Amniotic epithelial cell (primary cell): ENCODE measurements around the gene FBXW11.
"Not testable (repeated sequence)": the region's sequence is repeated elsewhere in the genome, so short reads cannot be mapped to it uniquely, and the experiment has no call there.

Source experiments
- DNase-seq: peaks from one replicate; pipeline ENCODE4 v3.0.0-alpha.2; 2010; ENCODE audit warnings: low read depth

The FBXW11 gene

DNA sequence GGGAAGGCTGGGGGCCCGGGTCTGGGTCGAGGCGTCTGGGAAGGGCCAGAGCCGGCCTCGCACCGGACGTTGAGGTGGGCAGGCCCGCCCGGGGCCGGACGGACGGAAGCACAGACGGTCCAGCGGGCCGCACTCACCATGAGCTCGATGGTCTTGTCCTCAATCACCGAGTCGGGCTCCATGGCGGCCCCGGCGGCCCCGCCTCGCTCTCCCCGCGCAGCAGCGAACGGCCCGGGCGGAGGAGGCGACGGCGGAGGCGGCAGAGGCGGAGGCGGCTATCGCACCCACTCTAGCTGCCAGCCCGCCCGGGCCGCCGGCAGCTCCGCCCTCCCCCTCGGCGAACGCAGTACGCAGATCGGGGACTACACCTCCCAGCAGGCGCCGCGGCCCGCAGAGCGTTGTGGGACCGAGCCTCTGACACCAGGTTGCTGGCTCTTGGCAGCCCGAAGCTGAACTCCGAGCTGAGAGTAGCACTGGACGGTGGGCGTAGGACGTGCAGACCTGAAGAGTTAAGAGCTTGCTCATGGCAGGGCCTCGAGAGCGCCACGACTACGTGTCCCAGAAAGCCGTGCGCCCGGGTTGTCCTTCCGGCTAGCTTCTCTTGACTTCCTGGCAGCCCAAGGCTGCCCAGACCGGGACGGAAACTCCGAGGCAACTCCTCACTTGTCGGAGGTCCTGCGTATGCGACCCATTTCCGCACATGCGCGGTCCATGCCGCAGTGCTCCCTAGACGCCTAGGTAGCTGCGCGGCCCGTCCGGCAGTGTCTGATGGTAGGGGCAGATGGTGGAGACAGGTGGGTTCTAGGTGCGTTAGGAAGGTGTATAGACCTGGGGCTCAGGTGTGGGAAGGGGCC lies at the start of gene FBXW11:
Gene FBXW11, minus strand, starts transcription at position 318 of the 854 bp plus-strand sequence. Its CDS starts 136 bp downstream, at position 182.
- DNase-seq, result peak; percentile 95

GRCh38 chr5:172055996-172056395 lies 49.6 kb upstream of the FBXW11 start:
- DNase-seq, result no peak

DNA sequence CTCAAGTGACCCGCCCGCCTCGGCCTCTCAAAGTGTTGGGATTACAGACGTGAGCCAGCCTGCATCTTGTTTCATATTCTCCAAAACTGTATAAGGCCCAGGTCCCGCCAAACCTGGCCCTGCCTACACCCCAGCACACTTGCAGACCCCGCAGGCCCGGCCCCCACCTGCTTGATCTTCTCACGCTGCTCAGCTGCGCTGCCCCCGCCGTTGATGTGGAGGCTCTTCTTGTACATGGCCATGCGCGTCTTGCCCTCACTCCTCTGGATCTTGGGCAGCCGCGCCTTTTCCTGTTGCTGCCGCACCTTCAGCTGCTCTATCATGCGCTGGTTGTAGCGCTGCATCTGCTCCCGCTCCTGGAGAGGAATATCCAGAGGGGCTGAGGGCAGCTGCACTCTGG lies 49.0 kb upstream of the FBXW11 start:
- no peak for DNase-seq

GRCh38 chr5:172054611-172055153 lies 48.2 kb upstream of the FBXW11 start:
- no peak for DNase-seq

DNA sequence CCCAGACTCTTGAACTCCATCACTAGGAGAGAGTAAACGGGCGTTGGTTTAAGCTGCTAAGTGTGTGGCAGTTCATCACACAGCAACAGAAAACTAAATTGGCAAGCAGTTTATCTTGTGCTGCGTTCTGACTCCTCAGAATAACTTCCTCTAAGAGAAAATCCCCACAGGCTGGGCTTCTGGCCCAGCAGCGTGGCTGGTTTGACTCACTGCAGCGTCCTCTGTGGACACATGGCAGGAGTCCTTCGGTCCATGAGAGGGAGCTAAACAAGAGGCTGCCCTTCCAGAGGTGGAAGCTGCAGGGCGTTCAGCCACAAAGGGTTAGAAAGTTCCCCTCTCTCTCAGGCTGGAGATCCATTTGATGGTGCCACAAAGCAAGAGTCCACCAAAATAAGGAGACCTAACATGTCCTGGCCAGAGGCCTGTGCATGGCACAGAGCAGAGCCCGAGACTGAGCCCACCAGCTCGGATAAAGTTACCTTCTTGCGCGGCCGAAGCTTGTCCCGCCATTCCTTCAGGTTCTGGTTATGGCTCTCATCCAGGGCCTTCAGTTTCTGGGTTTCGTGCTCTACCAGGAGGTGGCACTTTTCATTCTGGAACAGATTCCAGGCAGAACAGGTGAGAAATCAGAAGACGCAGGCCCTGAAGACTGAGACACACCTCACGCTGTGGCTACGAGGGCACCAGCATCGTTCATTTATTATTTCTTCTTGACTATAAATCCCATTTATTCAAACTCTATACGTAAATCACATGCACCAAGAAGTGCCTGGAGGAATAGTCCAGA lies 46.2 kb upstream of the FBXW11 start:
- peak; percentile 81 for DNase-seq

- no peak for DNase-seq
Observed at GRCh38 chr5:172051643-172052339, 45.4 kb upstream of the FBXW11 start.

- no peak for DNase-seq
Observed at GRCh38 chr5:172050080-172050479, 43.6 kb upstream of the FBXW11 start.

GRCh38 chr5:172049226-172049796 lies 42.9 kb upstream of the FBXW11 start:
- no peak for DNase-seq

- DNase-seq, result no peak
Observed at GRCh38 chr5:172048539-172049101, 42.2 kb upstream of the FBXW11 start.

DNA sequence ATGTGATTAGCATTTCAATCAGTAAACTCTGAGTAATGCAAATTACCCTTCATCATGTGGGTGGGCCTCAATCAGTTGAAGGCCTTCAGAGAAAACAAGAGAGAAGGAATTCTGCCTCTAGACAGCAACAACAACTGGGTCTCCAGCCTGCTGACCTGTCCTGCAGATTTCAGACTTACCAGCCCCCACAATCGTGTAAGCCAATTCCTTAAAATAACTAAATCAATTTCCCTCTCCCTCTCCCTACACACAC lies 41.7 kb upstream of the FBXW11 start:
- no peak for DNase-seq

GRCh38 chr5:172046593-172046992 lies 40.2 kb upstream of the FBXW11 start:
- DNase-seq, result no peak

DNA sequence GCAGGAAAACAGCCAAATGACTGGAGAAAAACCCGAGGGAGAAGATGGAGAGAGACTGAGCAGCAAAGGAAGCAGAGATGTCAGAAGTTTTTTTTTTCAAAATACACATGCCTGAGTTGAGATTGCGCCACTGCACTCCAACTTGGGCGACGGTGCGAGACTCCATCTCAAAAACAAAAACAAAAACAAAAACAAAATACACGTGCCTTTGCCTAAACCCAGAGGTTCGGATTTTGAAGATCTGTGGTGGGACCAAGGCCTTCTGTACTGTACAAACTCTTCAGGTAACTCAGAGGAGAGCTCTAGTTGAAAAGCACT lies 38.8 kb upstream of the FBXW11 start:
- no peak for DNase-seq

DNA sequence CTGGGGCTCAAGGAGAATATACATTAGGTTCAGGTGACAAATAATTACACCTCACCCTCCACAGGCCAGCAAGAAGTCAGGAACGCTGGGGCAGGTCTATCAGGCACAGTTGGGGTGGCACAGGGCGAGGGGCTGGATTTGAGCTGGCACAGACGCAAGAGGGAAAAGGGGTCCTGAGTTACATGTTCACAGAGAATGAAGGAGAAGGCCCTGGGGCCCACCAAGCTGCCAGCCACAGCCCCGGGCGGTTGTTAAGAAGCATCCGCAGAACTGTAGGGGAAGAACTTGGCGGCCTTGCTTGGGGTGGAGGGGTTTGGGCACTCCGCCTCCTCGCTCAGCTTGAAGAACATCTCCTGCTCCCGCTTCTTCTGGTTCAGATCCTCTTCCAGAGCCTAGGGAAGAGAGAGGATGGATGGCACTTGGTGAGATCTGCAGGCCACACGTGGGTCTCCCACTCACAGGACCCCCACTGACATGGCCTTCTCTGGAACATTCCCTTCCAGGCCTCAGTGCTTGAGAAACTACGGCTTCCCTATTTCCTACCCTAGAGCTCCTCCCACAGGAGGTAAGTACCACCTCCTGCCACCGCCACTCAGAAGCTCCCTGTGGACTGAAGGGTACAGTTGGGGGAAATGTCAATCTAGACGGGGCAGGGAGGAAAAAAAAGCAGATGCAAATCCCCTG lies 38.3 kb upstream of the FBXW11 start:
- DNase-seq, result no peak

DNA sequence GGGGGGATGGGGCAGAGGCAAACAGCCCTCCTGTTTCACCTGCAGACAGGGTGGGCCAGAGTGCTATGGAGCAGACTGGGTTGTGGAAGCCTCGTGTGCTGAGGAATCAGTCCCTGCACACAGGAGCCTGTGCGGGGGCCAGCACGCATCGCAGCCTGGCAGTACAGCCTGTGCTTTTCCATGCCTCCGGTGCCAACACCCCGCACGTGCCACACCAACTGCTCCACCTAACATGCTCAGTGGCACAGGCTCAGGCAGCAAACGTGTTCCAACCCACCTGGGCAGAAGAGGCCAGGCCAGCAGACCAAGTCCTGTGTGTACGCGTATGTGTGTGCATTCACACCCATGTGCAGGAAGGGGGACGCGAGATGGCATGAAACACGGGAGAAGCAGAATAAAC lies 37.4 kb upstream of the FBXW11 start:
- DNase-seq, result no peak

- no peak for DNase-seq
Observed at GRCh38 chr5:172042183-172042582, 35.7 kb upstream of the FBXW11 start.

GRCh38 chr5:172038167-172038566 lies 31.7 kb upstream of the FBXW11 start:
- no peak for DNase-seq

DNA sequence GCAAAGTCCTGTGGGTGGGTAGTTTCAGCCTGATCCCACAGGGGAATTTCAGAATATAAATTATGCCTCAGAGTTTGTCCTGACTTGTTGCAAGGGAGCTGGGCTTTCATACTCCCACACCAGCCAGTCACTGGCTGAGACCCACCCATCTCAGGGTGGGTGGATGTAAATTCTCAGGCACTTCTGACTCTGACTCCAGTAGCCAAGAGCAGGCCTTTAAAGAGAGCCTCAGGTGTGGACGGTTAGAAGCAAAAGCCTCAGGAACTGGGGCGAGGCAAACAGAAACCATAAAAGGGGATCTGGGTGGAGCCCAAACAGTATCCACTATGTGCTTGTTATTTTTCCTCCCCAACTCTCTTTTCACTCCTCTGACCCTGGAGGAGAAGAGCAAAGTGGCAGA lies 28.6 kb upstream of the FBXW11 start:
- no peak for DNase-seq

DNA sequence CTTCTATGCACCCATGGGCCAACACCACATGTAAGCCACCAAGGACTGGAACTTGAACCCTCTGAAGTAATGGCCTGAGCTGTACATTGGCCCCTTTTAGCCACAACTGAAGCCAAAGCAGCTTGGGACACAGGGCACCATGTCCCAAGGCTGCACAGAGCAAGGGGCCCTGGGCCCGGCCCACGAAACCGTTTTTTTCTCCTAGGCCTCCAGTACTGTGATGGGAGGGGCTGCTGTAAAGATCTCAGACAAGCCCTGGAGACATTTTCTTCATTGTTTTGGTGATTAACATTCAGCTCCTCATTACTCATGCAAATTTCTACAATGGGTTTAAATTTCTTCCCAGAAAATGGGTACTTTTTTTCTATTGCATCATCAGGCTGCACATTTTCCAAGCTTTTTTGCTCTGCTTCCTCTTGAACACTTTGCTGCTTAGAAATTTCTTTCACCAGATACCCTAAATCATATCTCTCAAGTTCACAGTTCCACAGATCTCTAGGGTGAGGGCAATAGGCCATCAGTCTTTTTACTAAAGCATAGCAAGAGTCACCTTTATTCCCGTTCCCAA lies 25.5 kb upstream of the FBXW11 start:
- no peak for DNase-seq

DNA sequence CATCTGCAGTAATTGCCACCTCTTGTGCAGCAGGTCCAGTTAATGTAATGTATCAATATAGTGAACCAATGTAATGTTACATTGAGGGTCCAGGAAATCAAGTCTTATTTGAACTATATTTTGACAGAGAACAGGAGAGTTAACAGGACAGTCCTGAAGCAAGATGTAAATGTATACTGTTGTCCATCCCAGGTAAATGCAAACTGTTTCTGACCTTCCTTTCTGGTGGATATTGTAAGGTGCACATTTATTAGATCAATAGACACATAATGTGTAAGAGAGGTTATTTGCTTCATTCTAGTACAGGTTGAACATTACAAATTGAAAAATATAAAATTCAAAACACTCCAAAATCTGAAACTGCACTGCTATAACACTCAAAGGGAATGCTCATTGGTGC lies 23.4 kb upstream of the FBXW11 start:
- no peak for DNase-seq

DNA sequence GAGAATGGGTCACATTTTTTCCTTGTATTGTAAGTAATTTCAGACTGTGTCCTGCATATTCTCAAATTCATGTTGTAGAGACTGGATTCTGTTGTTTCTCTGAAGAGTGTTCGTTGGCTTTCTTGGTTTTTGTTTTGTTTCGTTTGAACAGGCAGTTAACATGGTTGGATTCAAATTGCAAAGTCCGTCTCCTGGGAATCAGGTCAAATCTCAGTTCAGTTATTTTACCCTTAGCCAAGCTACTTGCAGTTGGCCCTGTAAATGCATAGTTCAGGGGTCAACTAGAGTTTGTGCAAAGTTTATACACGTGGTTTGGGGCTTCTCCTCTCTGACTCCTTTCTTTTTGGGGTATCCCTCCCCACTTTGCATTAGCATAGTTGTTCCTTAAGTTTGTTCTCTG lies 21.7 kb upstream of the FBXW11 start:
- no peak for DNase-seq

DNA sequence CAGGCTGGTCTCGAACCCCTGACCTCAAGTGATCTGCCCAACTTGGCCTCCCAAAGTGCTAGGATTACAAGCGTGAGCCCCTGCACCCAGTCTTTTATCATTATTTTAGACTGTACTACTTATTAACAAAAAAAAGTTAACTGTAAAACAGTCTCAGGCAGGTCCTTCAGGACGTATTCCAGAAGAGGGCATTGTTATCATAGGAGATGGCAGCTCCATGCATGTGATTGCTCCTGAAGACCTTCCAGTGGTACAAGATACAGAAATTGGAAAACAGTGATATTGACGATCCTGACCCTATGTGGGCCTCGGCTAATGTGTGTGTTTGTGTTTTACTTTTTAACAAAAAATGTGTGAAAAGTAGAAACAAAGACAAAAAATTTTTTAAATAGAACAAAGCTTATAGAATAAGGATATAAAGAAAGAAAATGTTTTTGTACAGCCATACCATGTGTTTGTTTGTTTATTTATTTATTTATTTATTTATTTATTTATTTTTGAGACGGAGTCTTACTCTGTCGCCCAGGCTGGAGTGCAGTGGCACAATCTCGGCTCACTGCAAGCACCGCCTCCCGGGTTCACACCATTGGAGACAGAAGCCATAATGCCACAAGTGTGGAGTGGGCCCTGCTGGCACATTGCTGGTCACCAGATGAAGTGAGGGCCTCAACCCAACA lies 13.8 kb upstream of the FBXW11 start:
- DNase-seq, result not testable (repeated sequence)
